Muscle layer of duodenum (tissue), 2 donors: ENCODE data around the gene XRCC4.
"Not testable (repeated sequence)": the region's sequence is repeated elsewhere in the genome, so short reads cannot be mapped to it uniquely, and the experiment has no call there.

Experiments used
- H3K27ac ChIP-seq: one replicate; pipeline ENCODE4 v1.7.0; 2013; ENCODE audit warnings: mild to moderate bottlenecking, low read length
- H3K27me3 ChIP-seq: one replicate; pipeline ENCODE4 v1.7.0; 2013; ENCODE audit warnings: low read depth, mild to moderate bottlenecking, control low read depth, low read length
- H3K36me3 ChIP-seq, 2 donors: one replicate each; pipeline ENCODE4 v1.7.0; 2013; ENCODE audit warnings: low read length in 2 of 2, control low read depth in 1 of 2, mild to moderate bottlenecking in 1 of 2; ENCODE audit not compliant: insufficient read depth in 2 of 2, control insufficient read depth in 1 of 2
- H3K4me1 ChIP-seq, 2 donors: one replicate each; pipeline ENCODE4 v1.7.0; 2013; ENCODE audit warnings: low read length in 2 of 2, mild to moderate bottlenecking in 2 of 2, control low read depth in 1 of 2, moderate library complexity in 1 of 2; ENCODE audit not compliant: insufficient read depth in 2 of 2, control insufficient read depth in 1 of 2
- H3K4me3 ChIP-seq, 2 donors: one replicate each; pipeline ENCODE4 v1.7.0; 2013; ENCODE audit warnings: low read length in 2 of 2, low read depth in 1 of 2, mild to moderate bottlenecking in 1 of 2
- H3K9me3 ChIP-seq, 2 donors: one replicate each; pipeline ENCODE4 v1.7.0; 2013; ENCODE audit warnings: low read length in 2 of 2, control low read depth in 1 of 2, mild to moderate bottlenecking in 1 of 2; ENCODE audit not compliant: control insufficient read depth in 1 of 2
- donor health status: healthy.

XRCC4 gene

DNA sequence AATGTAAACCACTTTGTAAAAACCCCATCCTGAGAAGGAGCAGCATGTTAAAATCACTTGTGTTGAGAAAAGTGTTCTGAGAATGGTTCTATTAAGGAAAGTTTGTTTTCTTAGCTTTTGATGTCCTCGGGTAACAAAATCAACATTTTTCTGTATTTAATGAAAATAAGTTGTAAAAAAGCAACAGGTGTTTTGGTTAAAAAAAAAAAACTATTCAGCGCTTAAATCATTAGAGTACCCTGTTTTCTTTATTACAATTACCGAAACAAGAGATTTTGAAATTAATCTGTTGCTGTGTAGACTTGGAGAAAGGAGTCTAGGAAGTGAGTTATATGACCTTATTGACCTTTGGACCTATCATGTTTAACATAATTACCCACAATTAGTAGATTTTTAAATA lies 167.7 kb downstream of the XRCC4 start:
- Histone ChIP-seq H3K36me3 (no peaks in the 10 kb centered on the region), H3K4me1 (no peaks in the 10 kb centered on the region), H3K27me3 (no peaks in the 10 kb centered on the region), H3K4me3 (no peak overlapping the region), H3K9me3 (no peaks in the 10 kb centered on the region), H3K27ac (no peak overlapping the region)

GRCh38 chr5:83246071-83246470 lies 168.7 kb downstream of the XRCC4 start:
- Histone ChIP-seq H3K4me1 (no peaks in the 10 kb centered on the region), H3K27ac (no peak overlapping the region)

GRCh38 chr5:83249156-83249555 lies 171.8 kb downstream of the XRCC4 start:
- Histone ChIP-seq H3K27ac (no peak overlapping the region), H3K4me1 (no peaks in the 10 kb centered on the region), H3K4me3 (no peak overlapping the region), H3K9me3 (no peaks in the 10 kb centered on the region), H3K36me3 (no peaks in the 10 kb centered on the region), H3K27me3 (no peaks in the 10 kb centered on the region)

More at GRCh38 chr5:83246071-83246470, 168.7 kb downstream of the XRCC4 start:
- Histone ChIP-seq H3K36me3 (no peaks in the 10 kb centered on the region), H3K9me3 (no peaks in the 10 kb centered on the region), H3K27me3 (no peaks in the 10 kb centered on the region), H3K4me3 (no peak overlapping the region)

- H3K4me3 ChIP-seq: no peak overlapping the region
- H3K27ac ChIP-seq: no peak overlapping the region
- H3K4me1 ChIP-seq: no peaks in the 10 kb centered on the region
- H3K9me3 ChIP-seq: no peaks in the 10 kb centered on the region
- H3K27me3 ChIP-seq: no peaks in the 10 kb centered on the region
- H3K36me3 ChIP-seq: no peaks in the 10 kb centered on the region
These were observed 174.5 kb downstream of the XRCC4 start for GRCh38 chr5:83251849-83252248.

- Histone ChIP-seq H3K27me3 (no peaks in the 10 kb centered on the region), H3K27ac (no peak overlapping the region), H3K36me3 (no peaks in the 10 kb centered on the region), H3K9me3 (no peaks in the 10 kb centered on the region), H3K4me3 (no peak overlapping the region), H3K4me1 (no peaks in the 10 kb centered on the region)
These were observed 176.4 kb downstream of the XRCC4 start for GRCh38 chr5:83253720-83254119.

DNA sequence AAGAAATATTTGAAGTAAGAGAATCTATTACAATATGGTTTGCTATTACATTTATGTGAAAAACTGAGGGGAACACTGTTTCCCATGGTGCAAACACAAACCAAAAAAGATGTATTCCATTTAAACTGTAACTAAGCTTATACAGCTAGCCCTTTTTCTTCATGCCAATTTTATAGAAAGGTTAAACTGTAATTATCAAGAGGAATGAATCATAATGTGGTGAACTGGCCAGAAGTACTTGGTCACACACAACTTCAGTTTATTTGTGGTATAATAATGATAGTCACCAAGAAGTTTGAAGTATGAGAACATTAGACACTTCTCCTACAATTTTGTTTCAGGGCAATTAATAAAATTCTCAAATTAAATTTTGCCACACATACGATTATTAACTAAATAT lies 177.9 kb downstream of the XRCC4 start:
- Histone ChIP-seq H3K4me3 (no peak overlapping the region), H3K27me3 (no peaks in the 10 kb centered on the region), H3K4me1 (no peaks in the 10 kb centered on the region), H3K27ac (no peak overlapping the region), H3K9me3 (no peaks in the 10 kb centered on the region), H3K36me3 (no peaks in the 10 kb centered on the region)

DNA sequence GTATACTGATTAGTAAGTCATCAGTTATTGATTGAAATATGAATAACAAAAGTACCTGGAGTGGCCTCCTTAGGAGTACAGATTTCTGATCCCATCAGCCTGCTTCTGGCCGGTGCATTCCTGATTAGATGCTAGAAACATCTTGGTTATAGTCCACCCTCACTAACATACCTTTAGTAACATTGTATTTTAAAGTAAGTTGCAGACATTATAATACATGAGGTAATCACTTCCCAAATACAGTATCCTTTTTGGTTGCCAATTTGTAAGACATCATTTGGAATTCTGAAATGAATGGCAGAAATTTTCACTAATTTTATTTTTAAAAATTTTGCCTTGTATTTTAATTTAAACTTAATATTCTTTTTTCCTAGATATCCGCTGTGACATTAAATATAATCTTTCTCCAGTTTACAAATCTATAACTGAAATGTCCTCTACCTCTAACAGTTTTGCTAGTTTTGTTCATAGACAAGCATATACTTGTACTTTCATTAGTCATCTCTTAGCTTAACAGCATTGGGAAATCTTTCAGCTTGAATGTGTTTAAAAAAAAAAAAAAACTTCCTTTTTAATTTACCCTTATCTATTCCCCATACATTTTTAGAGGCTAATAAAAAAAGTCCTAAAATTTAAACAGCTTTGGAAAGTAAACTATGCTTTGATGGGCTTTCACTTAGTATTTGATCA lies 178.9 kb downstream of the XRCC4 start:
- H3K27ac ChIP-seq: no peak overlapping the region
- no peaks in the 10 kb centered on the region for H3K4me1 ChIP-seq
- no peaks in the 10 kb centered on the region for H3K36me3 ChIP-seq
- H3K27me3 ChIP-seq: no peaks in the 10 kb centered on the region
- no peak overlapping the region for H3K4me3 ChIP-seq
- no peaks in the 10 kb centered on the region for H3K9me3 ChIP-seq

- H3K4me3 ChIP-seq: not testable (repeated sequence)
These were observed 180.3 kb downstream of the XRCC4 start for GRCh38 chr5:83257684-83258083.

GRCh38 chr5:83265318-83265717 lies 188.0 kb downstream of the XRCC4 start:
- Histone ChIP-seq H3K27me3 (no peaks in the 10 kb centered on the region), H3K36me3 (no peaks in the 10 kb centered on the region), H3K4me3 (no peak overlapping the region), H3K27ac (no peak overlapping the region), H3K4me1 (no peaks in the 10 kb centered on the region), H3K9me3 (no peaks in the 10 kb centered on the region)

More at GRCh38 chr5:83257684-83258083, 180.3 kb downstream of the XRCC4 start:
- not testable (repeated sequence) for H3K27ac ChIP-seq, H3K36me3 ChIP-seq, H3K4me1 ChIP-seq, H3K9me3 ChIP-seq, H3K27me3 ChIP-seq

DNA sequence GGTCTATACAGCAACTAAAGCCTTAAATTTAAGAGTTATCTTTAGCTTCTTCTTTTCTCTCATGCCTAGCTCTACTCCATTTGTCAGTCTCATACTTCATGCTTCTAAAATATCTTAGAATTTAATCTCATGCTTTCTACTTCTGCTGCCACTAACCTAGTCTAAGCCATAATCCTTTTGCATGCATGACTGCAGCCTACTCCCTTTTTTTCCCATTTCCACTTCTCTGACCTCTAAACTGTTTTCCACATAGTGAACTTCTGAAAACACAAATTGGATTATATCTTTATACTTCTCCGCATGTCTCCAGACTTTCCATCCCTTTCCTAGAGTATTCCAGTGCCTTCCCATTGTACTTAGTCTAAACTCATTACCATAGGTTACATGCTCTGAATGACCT lies 193.0 kb downstream of the XRCC4 start:
- H3K36me3 ChIP-seq: no peaks in the 10 kb centered on the region
- no peaks in the 10 kb centered on the region for H3K27me3 ChIP-seq
- no peak overlapping the region for H3K4me3 ChIP-seq
- no peaks in the 10 kb centered on the region for H3K9me3 ChIP-seq
- H3K4me1 ChIP-seq: no peaks in the 10 kb centered on the region
- H3K27ac ChIP-seq: no peak overlapping the region

GRCh38 chr5:83277154-83277553 lies 199.8 kb downstream of the XRCC4 start:
- Histone ChIP-seq H3K4me1 (no peaks in the 10 kb centered on the region), H3K27me3 (no peaks in the 10 kb centered on the region), H3K36me3 (no peaks in the 10 kb centered on the region), H3K4me3 (no peak overlapping the region), H3K9me3 (no peaks in the 10 kb centered on the region), H3K27ac (no peak overlapping the region)

GRCh38 chr5:83277953-83278352 lies 200.6 kb downstream of the XRCC4 start:
- Histone ChIP-seq H3K27ac (no peak overlapping the region), H3K4me1 (no peaks in the 10 kb centered on the region), H3K36me3 (no peaks in the 10 kb centered on the region), H3K4me3 (no peak overlapping the region), H3K9me3 (no peaks in the 10 kb centered on the region), H3K27me3 (no peaks in the 10 kb centered on the region)
